Cardiac muscle cell (in vitro differentiated cells and primary cell): ENCODE measurements around the gene SYNJ2. TPM values are rescaled to one million over a fixed set of nuclear protein-coding genes. Genes with fewer than 3 reads are reported as not detected.

Source experiments
- DNase-seq, 2 donors: peaks; one replicate each; pipeline versions ENCODE4 v3.0.0 to v3.0.0-alpha.2; 2010 to 2017; ENCODE audit warnings: low read depth in 1 of 2, low spot score in 1 of 2
- H3K27ac ChIP-seq: fragments of 200-600 bp; sonication (generic); 2 replicates; pipeline ENCODE4 v1.5.1; 2016
- H3K27me3 ChIP-seq: fragments of 200-600 bp; sonication (generic); 2 replicates; pipeline ENCODE4 v1.6.0; 2016; ENCODE audit warnings: control low read depth
- H3K36me3 ChIP-seq: fragments of 200-600 bp; sonication (generic); 2 replicates; pipeline ENCODE4 v1.5.1; 2016; ENCODE audit warnings: control low read depth
- H3K4me1 ChIP-seq: fragments of 200-600 bp; sonication (generic); 2 replicates; pipeline ENCODE4 v1.8.1; 2017; ENCODE audit warnings: low read depth, mild to moderate bottlenecking, mixed run types
- H3K4me3 ChIP-seq: fragments of 200-600 bp; sonication (generic); 2 replicates; pipeline ENCODE4 v1.5.1; 2016; ENCODE audit warnings: mild to moderate bottlenecking
- H3K9me3 ChIP-seq: fragments of 200-600 bp; sonication (generic); 2 replicates; pipeline ENCODE4 v1.5.1; 2017; ENCODE audit warnings: low read depth, mild to moderate bottlenecking, control low read depth
- CTCF ChIP-seq: IDR thresholded peaks from 2 replicates; pipeline ENCODE4 v1.5.1; 2012; ENCODE audit warnings: low read depth, mild to moderate bottlenecking, low read length
- polyA plus RNA-seq: library from polyadenylated mRNA; unstranded; fragments of >200 nt; fragmentation: Nextera tagmentation; extraction: Ambion mirVana; gene quantifications from 2 replicates; pipeline ENCODE4 v1.2.1, GENCODE V29; 2016
- total RNA-seq: library from RNA; depleted of rRNA; stranded (reverse); fragments of >200 nt; gene quantifications from 2 replicates; pipeline ENCODE4 v1.2.3, GENCODE V29; 2016

Gene SYNJ2
- total and polyA plus RNA-seq, 2 experiments from 2014 or later: 2.1 to 2.9 TPM

GRCh38 chr6:158050107-158050735 is 68.6 kb downstream of the SYNJ2 start:
- Histone ChIP-seq H3K9me3 (no peaks in the 10 kb centered on the region), H3K4me1 (no peaks in the 10 kb centered on the region), H3K27ac (no peak overlapping the region), H3K36me3 (no peaks in the 10 kb centered on the region), H3K27me3 (no peaks in the 10 kb centered on the region), H3K4me3 (no peak overlapping the region)
- TF ChIP-seq CTCF: no peak
- DNase-seq: no peak

GRCh38 chr6:158050955-158051354 is 69.3 kb downstream of the SYNJ2 start:
- Histone ChIP-seq H3K4me3 (no peak overlapping the region), H3K4me1 (no peaks in the 10 kb centered on the region), H3K9me3 (no peaks in the 10 kb centered on the region), H3K27me3 (no peaks in the 10 kb centered on the region), H3K27ac (no peak overlapping the region), H3K36me3 (no peaks in the 10 kb centered on the region)
- no peak for DNase-seq
- TF ChIP-seq CTCF: no peak

GRCh38 chr6:158051968-158052367 is 70.3 kb downstream of the SYNJ2 start:
- Histone ChIP-seq H3K4me3 (no peak overlapping the region), H3K4me1 (no peaks in the 10 kb centered on the region), H3K27me3 (no peaks in the 10 kb centered on the region), H3K36me3 (no peaks in the 10 kb centered on the region), H3K27ac (no peak overlapping the region), H3K9me3 (no peaks in the 10 kb centered on the region)
- DNase-seq: no peak
- TF ChIP-seq CTCF: no peak

- Histone ChIP-seq H3K27ac (no peak overlapping the region), H3K4me3 (no peak overlapping the region), H3K36me3 (no peaks in the 10 kb centered on the region), H3K27me3 (no peaks in the 10 kb centered on the region), H3K9me3 (no peaks in the 10 kb centered on the region), H3K4me1 (no peaks in the 10 kb centered on the region)
- no peak for DNase-seq
- TF ChIP-seq CTCF: no peak
These were observed 72.0 kb downstream of the SYNJ2 start for GRCh38 chr6:158053377-158054313.

- Histone ChIP-seq H3K27ac (no peak overlapping the region), H3K27me3 (no peaks in the 10 kb centered on the region), H3K4me1 (no peaks in the 10 kb centered on the region), H3K36me3 (no peaks in the 10 kb centered on the region), H3K9me3 (no peaks in the 10 kb centered on the region), H3K4me3 (no peak overlapping the region)
- no peak for DNase-seq
- no peak for TF ChIP-seq CTCF
These were observed 74.7 kb downstream of the SYNJ2 start for GRCh38 chr6:158056355-158056754.
